Keratinocyte (primary cell): Measurements from ENCODE around the gene DEFB114. TPM values are rescaled to one million over a fixed set of nuclear protein-coding genes. Genes with fewer than 3 reads are reported as not detected.

Experiments used
- DNase-seq: peaks from one replicate; pipeline ENCODE4 v3.0.0-alpha.2; 2011; ENCODE audit warnings: low read depth, missing footprints, low spot score
- FAIRE-seq: peaks from 2 replicates; lab custom pipeline; 2011; peaks lifted over from hg19 to GRCh38; lab: Jason Lieb, UNC
- H2AFZ ChIP-seq: 2 replicates; pipeline ENCODE4 v1.6.0; 2012; ENCODE audit warnings: low read length, control low read depth, inconsistent platforms; ENCODE audit not compliant: control insufficient read depth
- H3K27ac ChIP-seq: 2 replicates; pipeline ENCODE4 v1.5.1; 2011; ENCODE audit warnings: low read length; ENCODE audit not compliant: control insufficient read depth, insufficient read depth
- H3K27me3 ChIP-seq: 3 replicates; pipeline ENCODE4 v1.6.0; 2011; ENCODE audit warnings: low read length; ENCODE audit not compliant: control insufficient read depth, insufficient read depth; ENCODE audit errors: extremely low read depth
- H3K36me3 ChIP-seq, 2 experiments: 2 replicates in 1 of 2; 3 replicates in 1 of 2; pipeline ENCODE4 v1.5.1; 2011; ENCODE audit warnings: low read length in 2 of 2, mild to moderate bottlenecking in 1 of 2; ENCODE audit not compliant: control insufficient read depth in 2 of 2, insufficient read depth in 2 of 2; ENCODE audit errors: extremely low read depth in 1 of 2
- H3K4me1 ChIP-seq: 3 replicates; pipeline ENCODE4 v1.5.1; 2011; ENCODE audit warnings: low read length; ENCODE audit not compliant: control insufficient read depth, insufficient read depth; ENCODE audit errors: extremely low read depth
- H3K4me2 ChIP-seq: 3 replicates; pipeline ENCODE4 v1.6.0; 2011; ENCODE audit warnings: low read depth, low read length; ENCODE audit not compliant: control insufficient read depth, insufficient read depth; ENCODE audit errors: extremely low read depth
- H3K4me3 ChIP-seq, 3 experiments: fragments of 200-600 bp in 1 of 3; sonication (generic) in 1 of 3; 2 replicates in 2 of 3; 3 replicates in 1 of 3; pipeline ENCODE4 v1.5.1; 2011 to 2016; ENCODE audit warnings: low read length in 3 of 3, mild to moderate bottlenecking in 3 of 3, control low read depth in 2 of 3, inconsistent platforms in 1 of 3, low read depth in 1 of 3, mixed read lengths in 1 of 3, mixed run types in 1 of 3, moderate library complexity in 1 of 3; ENCODE audit not compliant: control insufficient read depth in 2 of 3, insufficient read depth in 2 of 3; ENCODE audit errors: extremely low read depth in 1 of 3
- H3K79me2 ChIP-seq: 2 replicates; pipeline ENCODE4 v1.6.0; 2012; ENCODE audit warnings: low read length; ENCODE audit not compliant: control insufficient read depth, insufficient read depth
- H3K9ac ChIP-seq: 3 replicates; pipeline ENCODE4 v1.6.0; 2011; ENCODE audit warnings: low read length; ENCODE audit not compliant: control insufficient read depth, insufficient read depth; ENCODE audit errors: extremely low read depth
- H3K9me1 ChIP-seq: 3 replicates; pipeline ENCODE4 v1.6.0; 2011; ENCODE audit warnings: low read length; ENCODE audit not compliant: control insufficient read depth, insufficient read depth; ENCODE audit errors: extremely low read depth
- H3K9me3 ChIP-seq: 2 replicates; pipeline ENCODE4 v1.5.1; 2012; ENCODE audit warnings: low read depth, low read length; ENCODE audit not compliant: control insufficient read depth
- H4K20me1 ChIP-seq: 3 replicates; pipeline ENCODE4 v1.6.0; 2011; ENCODE audit warnings: low read length; ENCODE audit not compliant: control insufficient read depth, insufficient read depth; ENCODE audit errors: extremely low read depth
- EZH2 ChIP-seq: IDR thresholded peaks from one replicate; pipeline ENCODE4 v1.6.1; 2012; ENCODE audit warnings: inconsistent platforms, mild to moderate bottlenecking, low read length, moderate library complexity
- dilution Hi-C: fragments of 300-500 bp; cut with MboI; formaldehyde crosslinking; loops from one replicate; pipeline ENCODE4 v1.7.0; 2020; ENCODE audit warnings: low sequenced_read_pairs; ENCODE audit not compliant: extremely low pct_ligation_motif_present
- polyA plus RNA-seq, 5 experiments: library from polyadenylated mRNA; depleted of rRNA in 3 of 5; stranded (reverse) in 3 of 5; stranded (forward) in 1 of 5; unstranded in 1 of 5; fragments of >200 nt; gene quantifications; 1 replicate in 1 of 5; 2 replicates in 3 of 5; 3 replicates in 1 of 5; pipeline versions ENCODE4 v1.2.1 to v1.2.3, GENCODE V29; 2011 to 2012; ENCODE audit warnings: missing spikeins in 2 of 5, low read depth in 1 of 5, low replicate concordance in 1 of 5
- TF ChIP-seq, protein P1 (sequence below), 3 experiments: IDR thresholded peaks in 1 of 3; conservative IDR thresholded peaks in 1 of 3; optimal IDR thresholded peaks in 1 of 3; 2 replicates in 2 of 3; 3 replicates in 1 of 3; pipeline versions ENCODE3 to v1.5.1; 2011; ENCODE audit warnings: low read length in 3 of 3, mild to moderate bottlenecking in 3 of 3, moderate library complexity in 2 of 3, control low read depth in 1 of 3, inconsistent platforms in 1 of 3; ENCODE audit not compliant: insufficient read depth in 2 of 3; ENCODE audit errors: extremely low read depth in 1 of 3

The DEFB114 gene
- polyA plus RNA-seq, 1 donor (not counting 4 experiments of a cell fraction or from before 2014, with no cell fraction given): not detected

DNA sequence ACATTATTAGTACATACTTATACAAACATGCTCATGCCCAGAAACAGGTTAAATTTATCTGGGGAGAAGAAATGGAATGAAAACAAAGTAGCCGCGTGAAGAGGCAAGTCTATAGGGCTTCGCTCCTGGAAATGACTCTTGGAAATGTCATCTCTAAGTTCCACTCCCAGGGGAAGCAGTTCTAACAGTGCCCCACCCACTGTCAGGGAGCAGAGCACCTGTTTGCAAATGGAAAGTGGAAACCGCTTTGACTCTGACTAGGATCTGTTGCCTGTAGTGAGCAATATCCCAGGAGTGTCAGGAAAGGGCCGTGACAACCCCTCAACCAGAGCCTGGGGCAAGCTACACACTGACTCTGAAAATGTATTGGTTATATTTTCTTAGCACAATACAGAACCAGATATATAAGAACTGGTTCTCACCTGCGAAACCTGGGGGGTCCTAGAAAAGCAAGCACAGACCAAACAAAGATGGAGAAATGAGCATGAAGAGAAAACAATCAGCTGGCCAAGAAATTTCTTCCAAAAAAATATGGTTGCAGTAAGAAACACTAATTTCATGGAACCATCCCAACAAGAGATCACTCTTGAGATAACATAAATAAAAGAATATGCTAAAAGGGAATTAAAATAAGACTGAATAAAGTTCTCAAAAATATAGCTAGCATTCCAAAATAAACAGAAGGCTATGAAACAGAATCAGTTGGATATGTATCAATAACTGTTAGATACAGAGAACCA is 50.2 kb downstream of the DEFB114 start:
- Histone ChIP-seq H3K4me1 (no peaks in the 10 kb centered on the region), H3K27me3 (no peaks in the 10 kb centered on the region), H3K9me3 (no peaks in the 10 kb centered on the region), H3K4me3 (no peak overlapping the region), H3K4me2 (no peak overlapping the region), H3K9me1 (no peaks in the 10 kb centered on the region), H3K36me3 (no peaks in the 10 kb centered on the region), H3K79me2 (no peaks in the 10 kb centered on the region), H4K20me1 (no peaks in the 10 kb centered on the region), H3K27ac (no peak overlapping the region), H2AFZ (no peak overlapping the region), H3K9ac (no peak overlapping the region)
- dilution Hi-C loops: no loop called here
- no peak for DNase-seq
- FAIRE-seq: no peak
- TF ChIP-seq, protein P1, sequence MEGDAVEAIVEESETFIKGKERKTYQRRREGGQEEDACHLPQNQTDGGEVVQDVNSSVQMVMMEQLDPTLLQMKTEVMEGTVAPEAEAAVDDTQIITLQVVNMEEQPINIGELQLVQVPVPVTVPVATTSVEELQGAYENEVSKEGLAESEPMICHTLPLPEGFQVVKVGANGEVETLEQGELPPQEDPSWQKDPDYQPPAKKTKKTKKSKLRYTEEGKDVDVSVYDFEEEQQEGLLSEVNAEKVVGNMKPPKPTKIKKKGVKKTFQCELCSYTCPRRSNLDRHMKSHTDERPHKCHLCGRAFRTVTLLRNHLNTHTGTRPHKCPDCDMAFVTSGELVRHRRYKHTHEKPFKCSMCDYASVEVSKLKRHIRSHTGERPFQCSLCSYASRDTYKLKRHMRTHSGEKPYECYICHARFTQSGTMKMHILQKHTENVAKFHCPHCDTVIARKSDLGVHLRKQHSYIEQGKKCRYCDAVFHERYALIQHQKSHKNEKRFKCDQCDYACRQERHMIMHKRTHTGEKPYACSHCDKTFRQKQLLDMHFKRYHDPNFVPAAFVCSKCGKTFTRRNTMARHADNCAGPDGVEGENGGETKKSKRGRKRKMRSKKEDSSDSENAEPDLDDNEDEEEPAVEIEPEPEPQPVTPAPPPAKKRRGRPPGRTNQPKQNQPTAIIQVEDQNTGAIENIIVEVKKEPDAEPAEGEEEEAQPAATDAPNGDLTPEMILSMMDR (optimal IDR thresholded peaks at IDR 0.05 in 1 of 3, IDR thresholded peaks at IDR 0.05 in 1 of 3, conservative IDR thresholded peaks at IDR 0.05 in 1 of 3; ENCODE audit: extremely low read depth in 1 of 3, insufficient read depth in 2 of 3, low read length in 3 of 3): no peak
- TF ChIP-seq EZH2: no peak

DNA sequence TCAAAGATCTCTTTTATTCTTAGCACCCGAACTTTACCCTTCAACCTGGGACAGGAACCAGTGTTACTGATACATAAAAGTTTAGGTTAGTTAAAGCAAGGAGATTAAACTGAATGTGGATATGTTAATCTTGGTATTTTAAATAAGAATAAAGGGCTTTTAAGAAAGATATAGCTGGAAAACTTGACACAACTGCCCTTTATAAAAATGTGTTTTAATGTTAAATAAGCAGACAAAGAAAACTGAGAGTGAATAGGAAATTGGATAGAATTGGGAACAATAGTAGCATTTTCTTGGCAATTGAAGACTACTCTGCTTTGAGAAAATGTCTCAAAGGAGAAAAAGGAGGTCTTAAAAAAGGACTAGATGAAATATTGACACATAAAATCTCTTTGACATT is 51.8 kb downstream of the DEFB114 start:
- H3K9me3 ChIP-seq: no peaks in the 10 kb centered on the region
- H3K4me3 ChIP-seq: no peak overlapping the region
- dilution Hi-C loops: no loop called here
- no peak overlapping the region for H3K9ac ChIP-seq
- FAIRE-seq: no peak
- no peak overlapping the region for H3K4me2 ChIP-seq
- H3K27ac ChIP-seq: no peak overlapping the region
- DNase-seq: no peak
- H3K4me1 ChIP-seq: no peaks in the 10 kb centered on the region
- no peaks in the 10 kb centered on the region for H4K20me1 ChIP-seq
- H3K9me1 ChIP-seq: no peaks in the 10 kb centered on the region
- no peaks in the 10 kb centered on the region for H3K36me3 ChIP-seq
- H3K27me3 ChIP-seq: no peaks in the 10 kb centered on the region
- TF ChIP-seq, protein P1 (optimal IDR thresholded peaks at IDR 0.05 in 1 of 3, IDR thresholded peaks at IDR 0.05 in 1 of 3, conservative IDR thresholded peaks at IDR 0.05 in 1 of 3; ENCODE audit: extremely low read depth in 1 of 3, insufficient read depth in 2 of 3, low read length in 3 of 3): no peak
- no peak for TF ChIP-seq EZH2
- no peak overlapping the region for H2AFZ ChIP-seq
- H3K79me2 ChIP-seq: no peaks in the 10 kb centered on the region
